HG02970 (cell line): ENCODE measurements around the gene ZNF292.
A peak's percentile ranks its signal among the peaks of the same experiment; 100 is the strongest.
"Not testable (repeated sequence)": the region's sequence is repeated elsewhere in the genome, so short reads cannot be mapped to it uniquely, and the experiment has no call there.

Experiments
- ATAC-seq: cut with Tn5 transposase; IDR thresholded peaks from one replicate; pipeline ENCODE4 v1.9.1; 2021; ENCODE audit warnings: mild to moderate bottlenecking, moderate library complexity, moderate number of reproducible peaks; ENCODE audit not compliant: unreplicated experiment, low FRiP score

Gene ZNF292

DNA sequence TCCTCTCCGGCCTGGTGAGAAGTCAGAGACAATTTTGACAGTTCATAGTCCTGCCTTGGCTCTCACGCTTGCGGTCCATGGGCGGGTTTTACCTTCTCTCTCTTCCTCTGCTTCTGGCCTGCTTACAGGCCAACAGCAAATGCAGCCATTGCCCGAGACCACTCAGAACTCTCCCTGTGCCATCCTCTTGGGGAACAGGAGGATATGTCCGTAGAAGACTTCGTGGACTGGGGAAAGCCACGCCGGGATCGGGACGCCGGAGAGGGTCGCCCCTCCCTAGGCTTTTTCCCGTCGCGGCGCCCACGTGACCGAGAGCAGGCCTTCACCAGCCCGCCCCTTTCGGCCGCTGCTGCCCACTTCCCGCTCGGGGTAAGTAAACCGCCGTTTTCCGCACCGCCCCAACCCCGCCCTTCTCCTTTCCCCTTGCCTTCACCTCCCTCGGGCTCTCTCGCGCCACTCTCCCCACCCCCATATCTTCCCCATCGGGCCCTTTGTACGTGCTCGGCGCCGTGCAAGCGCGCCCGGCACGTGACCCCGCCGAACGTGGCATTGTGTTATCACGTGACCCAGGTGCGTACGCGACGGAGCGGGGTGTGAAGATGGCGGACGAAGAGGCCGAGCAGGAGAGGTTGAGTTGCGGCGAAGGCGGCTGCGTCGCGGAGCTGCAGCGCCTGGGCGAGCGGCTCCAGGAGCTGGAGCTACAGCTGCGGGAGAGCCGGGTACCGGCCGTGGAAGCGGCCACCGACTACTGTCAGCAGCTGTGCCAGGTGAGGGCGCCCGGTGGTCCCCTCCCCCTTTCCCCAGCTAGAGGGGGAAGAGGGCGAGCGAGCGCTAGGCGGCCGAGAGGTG is at the start of gene ZNF292:
TSS of gene ZNF292 (plus strand) at position 573 of the 849 bp plus-strand sequence. CDS start at position 600, 27 bp downstream.
- peak; percentile 82 for ATAC-seq

DNA sequence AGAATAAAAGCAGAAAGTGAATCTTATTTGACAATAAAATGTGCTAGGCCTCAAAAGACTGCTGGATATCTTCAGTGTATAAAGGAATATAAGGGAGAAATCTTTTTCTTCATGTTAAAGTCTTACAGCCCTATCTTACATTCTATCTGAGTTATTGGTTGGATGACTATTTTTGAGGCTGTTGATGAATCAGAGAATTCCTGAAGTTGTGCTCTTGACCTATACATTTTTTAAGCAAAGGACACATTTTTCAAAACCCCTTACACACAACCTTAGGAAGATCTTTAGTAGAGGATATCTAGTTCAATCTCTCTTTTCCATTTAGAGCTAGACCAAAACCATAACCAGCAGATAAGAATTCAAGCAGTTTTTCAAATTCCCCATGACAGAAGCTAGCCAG is 49.5 kb upstream of the ZNF292 start:
- no peak for ATAC-seq

DNA sequence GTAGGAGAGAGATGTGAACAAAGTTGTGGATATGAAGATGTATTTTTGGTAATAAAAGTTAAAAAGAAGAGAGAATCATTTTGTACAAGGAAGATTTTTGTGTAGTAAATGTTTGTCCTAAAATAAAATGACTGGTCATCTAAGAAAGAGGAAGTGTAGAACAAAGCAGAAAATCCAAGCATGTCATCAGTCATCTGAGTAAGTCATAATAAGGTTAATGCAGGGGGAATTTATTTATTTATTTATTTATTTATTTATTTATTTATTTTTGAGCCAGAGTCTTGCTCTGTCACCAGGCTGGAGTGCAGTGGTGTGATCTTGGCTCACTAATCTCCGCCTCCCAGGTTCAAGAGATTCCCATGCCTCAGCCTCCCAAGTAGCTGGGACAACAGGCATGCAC is 44.7 kb upstream of the ZNF292 start:
- ATAC-seq: no peak

DNA sequence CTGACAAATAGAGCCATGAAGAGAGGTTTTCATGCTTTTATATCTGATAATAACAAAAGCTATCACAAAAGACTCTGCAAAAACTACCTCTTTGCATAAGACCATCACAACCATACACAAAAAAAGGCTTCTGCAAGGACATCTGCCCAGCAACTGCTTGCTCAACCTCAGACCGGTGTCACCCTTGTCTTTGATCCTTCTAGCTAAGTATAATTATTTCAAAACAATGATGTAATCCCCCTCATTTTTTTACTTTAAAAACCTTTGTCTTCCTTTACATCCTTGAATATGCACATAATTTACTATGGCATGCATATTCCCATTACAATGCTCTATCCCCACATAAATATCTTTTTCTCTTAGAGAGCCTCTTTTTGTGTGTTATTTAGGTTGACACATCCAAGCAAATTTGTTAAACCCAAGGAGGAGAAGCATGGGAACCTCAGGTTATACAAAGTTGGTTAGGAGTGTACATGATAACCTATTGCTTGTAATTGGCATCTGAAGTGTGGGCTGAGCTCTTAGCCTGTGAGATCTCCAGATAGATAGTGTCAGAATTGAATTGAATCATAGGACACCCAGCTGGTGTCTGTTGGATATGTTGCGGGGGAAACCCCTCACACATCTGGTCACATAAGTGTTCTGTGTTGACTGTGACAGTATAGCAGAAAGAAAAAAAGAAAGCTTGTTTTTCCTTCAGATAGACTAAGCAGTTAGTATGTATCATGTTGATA is 39.8 kb upstream of the ZNF292 start:
- ATAC-seq: no peak

DNA sequence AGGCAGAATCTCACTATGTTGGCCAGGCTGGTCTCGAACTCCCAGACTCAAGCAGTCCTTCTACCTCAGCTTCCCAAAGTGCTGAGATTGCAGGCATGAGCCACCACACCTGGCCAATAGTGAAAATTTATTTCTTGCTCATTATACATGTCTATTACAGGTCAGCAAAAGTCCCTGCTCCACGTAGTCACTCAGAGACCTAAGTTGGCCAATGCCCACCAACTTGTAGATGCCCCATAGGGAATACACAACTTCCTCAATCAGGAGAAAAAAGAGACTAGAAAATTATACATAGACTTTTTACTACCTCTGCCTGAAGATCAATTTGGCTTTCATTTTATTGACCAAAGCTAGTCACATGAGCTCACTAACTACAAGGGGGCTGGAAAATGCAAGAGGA is 38.4 kb upstream of the ZNF292 start:
- ATAC-seq: no peak

DNA sequence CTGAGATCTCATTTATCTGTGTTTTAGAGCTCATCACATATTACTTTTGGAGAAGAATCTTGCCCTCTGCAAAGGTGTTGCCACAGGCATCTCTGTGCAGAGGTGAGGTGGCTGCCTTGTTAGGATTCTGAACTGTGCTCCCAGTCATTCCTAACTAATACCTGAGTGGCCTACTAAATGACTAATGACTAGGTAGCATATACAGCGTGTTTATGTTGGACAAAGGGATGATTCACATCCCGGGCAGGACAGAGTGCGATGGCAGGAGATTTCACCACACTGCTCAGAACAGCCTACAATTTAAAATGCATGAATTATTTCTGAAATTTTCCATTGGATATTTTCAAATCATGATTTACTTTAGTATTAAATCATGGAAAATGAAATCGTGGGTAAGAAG is 37.3 kb upstream of the ZNF292 start:
- no peak for ATAC-seq

DNA sequence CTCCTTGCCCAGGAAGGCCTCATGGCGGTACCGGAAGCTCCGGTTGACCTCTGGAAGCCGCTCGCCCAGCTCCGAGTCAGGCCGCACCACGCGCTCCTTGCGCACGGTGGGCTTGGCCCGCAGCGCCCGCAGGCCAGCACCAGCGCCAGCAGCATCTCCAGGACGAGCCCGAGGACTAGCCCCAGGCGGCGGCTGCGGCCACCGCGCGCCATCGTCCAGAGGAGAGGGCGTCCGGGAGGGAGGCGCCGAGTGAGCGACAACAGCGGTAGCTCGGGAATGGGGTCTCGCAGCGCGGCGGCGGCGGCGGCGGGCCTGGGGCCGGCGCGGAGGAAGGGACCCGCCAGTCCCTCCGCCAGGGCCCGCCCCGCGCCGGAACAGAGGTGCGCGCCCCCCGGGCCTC is 32.9 kb upstream of the ZNF292 start:
- no peak for ATAC-seq

DNA sequence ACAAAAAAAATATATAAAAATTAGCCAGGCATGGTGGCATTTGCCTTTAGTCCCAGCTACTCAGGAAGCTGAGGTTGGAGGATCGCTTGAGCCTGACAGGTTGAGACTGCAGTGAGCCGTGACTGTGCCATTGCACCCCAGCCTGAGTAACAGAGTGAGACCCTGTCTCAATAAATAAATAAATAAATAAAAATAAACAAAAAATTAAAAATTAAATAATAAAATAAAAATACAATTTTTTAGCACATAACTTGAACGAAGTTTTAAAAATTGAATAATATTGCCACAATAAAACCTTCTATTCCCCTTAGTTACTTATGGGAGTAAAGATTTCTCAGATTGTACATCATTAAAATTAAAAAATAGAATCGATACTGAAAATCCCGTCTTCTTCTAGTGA is 31.3 kb upstream of the ZNF292 start:
- no peak for ATAC-seq

DNA sequence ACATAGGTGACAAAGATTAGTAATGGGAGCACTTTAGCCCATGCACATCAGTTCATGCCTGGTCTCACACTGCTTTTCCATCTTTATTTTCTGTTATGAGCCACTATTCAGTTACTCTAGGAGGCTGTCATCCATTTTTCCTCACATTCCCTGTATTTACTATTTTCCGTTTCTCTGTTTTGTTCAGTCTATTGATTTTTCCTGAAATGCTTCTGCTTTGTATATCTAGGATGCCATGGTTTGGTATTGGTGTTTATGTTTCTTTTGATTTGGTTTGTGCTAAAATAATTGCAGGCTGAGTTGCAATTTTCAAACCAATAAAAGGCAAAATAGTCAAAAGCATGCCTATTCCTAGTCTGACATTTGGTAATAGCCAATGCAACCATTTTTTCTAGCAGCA is 28.9 kb upstream of the ZNF292 start:
- no peak for ATAC-seq

DNA sequence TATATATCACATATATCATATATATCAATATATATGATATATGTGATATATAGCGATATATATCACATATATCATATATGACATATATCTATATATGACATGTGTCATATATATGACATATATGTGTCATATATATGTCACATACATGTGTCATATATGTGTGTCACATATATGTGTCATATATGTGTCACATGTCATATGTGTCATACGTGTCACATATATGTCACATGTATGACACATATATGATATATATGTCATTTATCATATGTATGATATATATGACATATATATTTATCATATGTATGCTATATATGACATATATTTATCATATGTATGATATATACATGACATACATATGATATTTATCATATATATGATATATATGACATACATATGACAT is 27.6 kb upstream of the ZNF292 start:
- ATAC-seq: no peak

DNA sequence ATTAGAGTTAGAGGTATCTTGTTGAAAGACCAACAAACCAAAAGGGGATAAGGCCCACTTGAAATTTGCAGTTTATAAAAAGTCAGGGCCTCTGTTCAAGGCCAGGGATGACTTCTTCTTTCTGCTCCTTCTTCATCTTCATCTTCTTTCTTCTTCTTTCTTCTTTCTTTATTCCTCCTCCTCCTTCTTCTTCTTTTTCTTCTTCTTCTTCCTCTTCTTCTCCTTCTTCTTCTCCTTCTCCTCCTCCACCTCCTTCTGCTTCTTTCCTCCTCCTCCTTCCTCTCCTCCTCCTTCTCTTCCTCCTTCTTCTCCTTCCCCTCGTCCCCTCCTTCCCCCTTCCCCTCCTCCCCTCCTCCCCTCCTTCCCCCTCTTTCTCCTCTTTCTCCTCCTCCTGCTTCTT is 18.4 kb upstream of the ZNF292 start:
- ATAC-seq: no peak

DNA sequence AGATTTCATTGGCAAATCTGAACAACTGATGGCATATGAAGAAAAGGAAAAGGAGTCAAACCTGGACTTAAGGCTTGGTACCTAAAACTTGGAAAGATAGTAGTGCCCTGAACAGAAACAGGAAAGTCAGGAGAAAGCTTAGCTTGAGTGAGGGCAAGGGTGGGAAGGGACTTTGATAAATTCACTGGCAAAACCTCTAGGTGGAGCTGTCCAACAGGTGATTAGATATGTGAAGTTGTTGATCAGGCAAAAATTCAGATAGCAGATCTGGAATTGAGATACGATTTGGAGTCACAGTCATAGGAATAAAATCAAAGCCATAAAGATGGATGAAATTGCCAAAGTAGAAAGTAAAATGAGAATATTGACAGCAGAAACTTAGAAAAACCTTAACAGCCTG is 16.1 kb upstream of the ZNF292 start:
- ATAC-seq: no peak

DNA sequence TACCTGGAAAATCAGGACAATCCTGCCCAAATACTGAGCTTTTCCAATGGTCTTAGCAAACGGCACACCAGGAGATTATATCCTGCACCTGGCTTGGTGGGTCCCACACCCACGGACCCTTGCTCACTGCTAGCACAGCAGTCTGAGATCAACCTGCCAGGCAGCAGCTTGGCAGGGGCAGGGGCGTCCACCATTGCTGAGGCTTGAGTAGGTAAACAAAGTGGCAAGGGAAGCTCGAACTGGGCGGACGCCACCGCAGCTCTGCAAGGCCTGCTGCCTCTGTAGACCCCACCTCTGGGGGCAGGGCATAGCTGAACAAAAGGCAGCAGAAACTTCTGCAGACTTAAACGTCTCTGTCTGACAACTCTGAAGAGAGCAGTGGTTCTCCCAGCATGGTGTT is 15.4 kb upstream of the ZNF292 start:
- ATAC-seq: not testable (repeated sequence)

DNA sequence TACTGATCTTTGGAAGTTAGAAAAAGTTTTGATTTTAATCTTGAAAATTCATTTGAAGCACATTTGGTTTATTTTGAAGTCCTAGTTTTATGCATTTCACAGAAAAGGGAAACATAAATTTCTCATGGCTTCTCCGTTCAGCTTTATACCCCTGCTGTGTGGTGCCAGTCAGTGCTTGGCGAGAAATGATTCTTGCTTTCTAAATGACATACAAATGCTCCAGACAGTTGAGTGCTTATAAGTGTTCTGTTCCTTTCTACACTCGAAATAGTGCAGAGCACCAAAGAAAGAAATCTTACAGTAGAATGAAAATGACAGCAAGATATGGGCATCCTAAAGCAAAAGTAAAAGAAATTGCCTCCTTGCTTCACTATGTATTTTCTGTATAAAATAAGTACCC is 9.0 kb upstream of the ZNF292 start:
- no peak for ATAC-seq

DNA sequence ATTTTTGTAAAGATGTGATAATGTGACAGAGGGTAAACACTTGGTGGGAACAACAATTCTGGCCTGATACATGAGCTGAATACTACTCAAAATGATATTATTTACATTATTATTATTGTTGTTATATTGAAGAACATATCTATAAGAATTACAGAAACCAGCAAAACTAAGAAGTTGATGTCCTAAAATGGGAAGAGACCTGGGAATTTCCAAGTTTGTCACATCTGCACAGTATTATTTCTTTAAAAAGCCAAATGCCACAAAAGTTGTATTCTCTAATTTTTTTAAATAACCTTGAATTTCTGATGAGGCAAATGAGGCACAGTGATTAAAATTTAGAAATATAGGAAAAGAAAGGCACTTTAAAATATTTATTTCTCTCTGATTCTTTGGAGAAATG is 5.0 kb upstream of the ZNF292 start:
- ATAC-seq: no peak

DNA sequence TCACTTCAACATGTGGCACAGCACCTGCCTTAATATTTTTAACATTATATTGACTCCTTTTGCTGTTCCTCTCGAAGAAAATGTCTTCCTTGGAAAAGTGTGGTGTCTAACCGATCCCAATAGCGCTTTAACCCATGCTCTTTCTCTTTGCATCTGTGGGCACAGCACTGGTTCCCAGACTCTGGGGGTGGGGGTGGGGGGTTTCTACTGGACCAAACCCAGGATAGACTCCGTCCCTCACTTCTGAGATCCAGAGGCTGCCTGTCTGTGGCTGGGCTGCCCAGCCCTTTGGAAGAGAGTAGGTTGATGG is 3.9 kb upstream of the ZNF292 start:
- no peak for ATAC-seq

DNA sequence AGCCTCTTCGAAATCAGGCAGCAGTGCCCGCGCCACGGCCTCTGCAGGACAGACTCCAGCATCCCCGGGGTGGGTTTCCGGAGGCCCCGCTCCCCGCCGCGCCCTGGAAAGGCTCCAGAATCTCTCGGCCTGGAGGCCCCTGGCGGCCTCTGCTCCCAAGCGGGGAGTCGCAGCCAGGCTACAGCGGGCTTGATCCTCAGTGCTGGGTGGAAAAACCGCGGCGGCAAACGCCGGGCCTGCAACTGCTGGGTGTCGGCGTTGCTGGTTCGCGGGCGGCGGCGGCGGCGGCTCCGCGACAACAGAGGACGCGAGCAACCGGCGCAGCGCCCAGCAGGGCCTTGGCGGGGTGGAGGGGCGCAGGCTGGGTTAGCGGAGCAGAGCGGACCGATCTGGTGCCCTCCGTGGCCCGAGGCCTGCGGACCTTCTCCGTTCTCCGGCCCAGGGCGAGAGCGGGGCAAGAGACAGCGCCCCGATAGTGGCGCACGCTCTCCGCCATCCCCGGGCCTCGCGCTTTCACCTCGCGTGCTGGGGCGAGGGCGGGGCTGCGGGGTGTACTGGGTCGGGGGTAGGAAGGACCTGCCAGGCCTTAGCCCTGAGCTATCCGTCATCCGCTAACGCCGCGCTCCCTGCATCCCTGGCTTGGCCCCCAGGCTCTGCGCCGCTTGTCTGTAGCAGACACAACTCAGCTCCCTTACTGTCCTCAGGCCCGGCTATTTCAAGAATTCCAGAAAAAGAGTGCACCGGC is 3.4 kb upstream of the ZNF292 start:
- no peak for ATAC-seq

DNA sequence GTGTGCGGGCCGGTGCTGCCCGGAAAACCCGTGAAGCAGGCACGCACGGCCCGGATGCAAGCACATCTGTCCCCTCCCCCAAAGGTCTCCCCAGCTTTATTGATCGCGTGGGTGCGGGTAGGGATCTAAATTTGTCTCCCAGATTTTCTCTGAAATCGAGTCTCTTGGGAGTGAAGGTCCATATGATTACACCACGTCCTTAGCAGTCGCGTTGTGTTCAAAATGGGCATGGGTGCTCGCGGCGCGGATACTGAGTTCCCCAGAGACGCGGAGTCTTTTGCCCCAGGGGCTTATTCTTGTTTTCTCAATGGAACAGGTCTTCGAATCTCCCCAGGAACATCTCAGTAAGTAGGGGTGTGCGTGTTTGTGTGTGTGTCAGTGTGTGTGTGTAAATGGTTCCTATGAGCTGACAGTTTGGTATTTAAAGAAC is 2.8 kb upstream of the ZNF292 start:
- ATAC-seq: no peak

DNA sequence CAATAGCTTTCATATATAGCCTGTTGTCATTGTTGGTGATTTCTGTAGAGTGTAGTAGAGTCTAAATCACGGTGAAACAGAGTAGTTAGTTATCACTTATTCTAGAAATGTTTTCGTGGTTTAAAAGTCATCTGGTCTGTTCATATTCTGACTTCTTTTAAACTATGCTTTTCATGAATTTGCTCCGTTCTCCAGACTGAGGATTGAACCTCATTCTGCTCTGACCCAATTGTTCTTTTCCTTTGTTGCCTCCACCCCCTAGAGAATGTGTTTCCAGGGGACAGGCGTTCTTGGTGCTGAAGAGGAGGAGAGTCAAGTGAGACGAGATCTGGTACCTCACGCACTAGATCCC is 748 bp upstream of the ZNF292 start:
- ATAC-seq: no peak

DNA sequence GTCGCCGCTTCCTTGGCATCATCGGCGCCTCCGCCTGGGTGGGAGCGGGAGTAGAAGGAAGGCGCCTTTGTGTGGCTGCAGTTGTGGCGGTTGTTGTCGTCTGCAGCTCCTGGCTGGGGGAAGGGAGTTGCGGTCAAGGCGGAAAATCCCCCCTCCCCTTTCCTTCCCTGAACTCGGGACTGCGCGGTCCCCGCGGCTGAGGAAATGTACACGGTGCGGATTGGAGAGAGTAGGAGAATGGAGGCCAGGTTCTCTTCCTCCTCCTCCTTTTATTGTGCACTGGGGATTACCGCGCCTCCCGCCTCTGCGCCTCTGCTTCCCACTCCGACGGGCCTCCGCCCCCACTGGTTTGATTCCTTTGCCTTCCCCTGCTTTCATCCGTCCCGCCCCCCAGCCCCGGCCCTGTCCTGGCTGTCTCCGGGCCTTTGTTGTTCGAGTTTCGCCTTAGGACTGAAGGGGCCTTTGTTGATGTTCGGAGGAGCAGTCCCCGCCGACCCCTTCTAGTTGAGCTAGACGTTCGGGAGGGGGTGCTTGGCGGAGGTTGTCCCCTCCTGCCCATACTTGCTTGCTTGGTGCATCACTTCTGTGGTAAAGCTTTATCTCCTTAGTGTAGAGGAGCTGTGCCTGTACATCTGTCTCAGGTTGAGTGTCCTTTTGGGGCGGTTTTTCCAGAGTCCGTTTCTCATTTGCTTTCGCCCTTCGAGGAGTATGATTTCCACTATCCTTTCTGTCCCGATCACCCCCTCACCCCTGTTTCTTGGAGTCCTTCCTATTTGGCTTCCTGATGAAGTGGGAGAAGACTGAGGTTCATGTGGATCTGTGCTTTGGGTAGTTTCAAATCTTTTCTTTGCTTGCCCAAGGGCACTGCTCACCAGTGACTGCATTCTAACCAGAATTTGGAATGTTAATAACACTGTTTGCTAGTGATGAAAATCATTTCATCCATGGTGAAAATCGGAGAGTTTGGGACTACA is 764 bp downstream of the ZNF292 start:
- no peak for ATAC-seq
